Caco-2 (cell line): ENCODE measurements around the gene PPP1R9B. TPM values are rescaled to one million over a fixed set of nuclear protein-coding genes. Genes with fewer than 3 reads are reported as not detected.

Experiments
- BruUV-seq: library from RNA; stranded (reverse); fragments of 400-500 nt; replicated peaks from 2 replicates; lab custom pipeline; 2021; lab: Mats Ljungman, UMichigan
- CTCF ChIA-PET: fragments of 300-600 bp; sonication (Branson Sonifier 250); formaldehyde crosslinking; loops from one replicate; lab custom pipeline; 2022; ENCODE audit warnings: antibody characterized with exemption; lab: Charles Lee
- POLR2A ChIA-PET: fragments of 300-600 bp; sonication (Branson Sonifier 250); formaldehyde crosslinking; loops from one replicate; lab custom pipeline; 2022; ENCODE audit warnings: antibody characterized with exemption; lab: Charles Lee
- DNase-seq, 2 experiments: peaks; one replicate each; pipeline versions ENCODE4 v3.0.0 to v3.0.0-alpha.2; 2020 to 2022
- H3K27me3 ChIP-seq: replicated peaks from 2 replicates; pipeline ENCODE4 v1.6.0; 2011; ENCODE audit warnings: low read length; ENCODE audit not compliant: control insufficient read depth, insufficient read depth
- H3K36me3 ChIP-seq: 2 replicates; pipeline ENCODE4 v1.5.1; 2011; ENCODE audit warnings: low read length; ENCODE audit not compliant: control insufficient read depth, insufficient read depth
- H3K4me1 ChIP-seq: fragments of 250-450 bp; sonication (Bioruptor Pico); 2 replicates; pipeline ENCODE4 v1.5.1; 2020; ENCODE audit warnings: mild to moderate bottlenecking
- H3K4me3 ChIP-seq: 2 replicates; pipeline ENCODE4 v1.5.1; 2011; ENCODE audit warnings: low read depth, mild to moderate bottlenecking, control low read depth, low read length
- H3K9me3 ChIP-seq: fragments of 250-450 bp; sonication (Bioruptor Pico); 2 replicates; pipeline ENCODE4 v1.5.1; 2020; ENCODE audit warnings: mild to moderate bottlenecking, moderate library complexity
- H3K27ac Mint-ChIP-seq: one replicate; pipeline ENCODE4 v1.8.0; 2022; ENCODE audit warnings: mixed read lengths; ENCODE audit not compliant: unreplicated experiment
- H3K27me3 Mint-ChIP-seq: one replicate; pipeline ENCODE4 v1.8.0; 2022; ENCODE audit warnings: mixed read lengths; ENCODE audit not compliant: insufficient read depth, unreplicated experiment
- H3K36me3 Mint-ChIP-seq: one replicate; pipeline ENCODE4 v1.8.0; 2022; ENCODE audit warnings: mild to moderate bottlenecking, mixed read lengths; ENCODE audit not compliant: insufficient read depth, unreplicated experiment
- H3K4me1 Mint-ChIP-seq: one replicate; pipeline ENCODE4 v1.8.0; 2022; ENCODE audit warnings: low read depth, mixed read lengths; ENCODE audit not compliant: unreplicated experiment
- H3K4me3 Mint-ChIP-seq: one replicate; pipeline ENCODE4 v1.8.0; 2022; ENCODE audit warnings: mild to moderate bottlenecking, moderate library complexity, mixed read lengths; ENCODE audit not compliant: unreplicated experiment
- H3K9me3 Mint-ChIP-seq: one replicate; pipeline ENCODE4 v1.8.0; 2022; ENCODE audit warnings: mixed read lengths; ENCODE audit not compliant: unreplicated experiment
- CTCF ChIP-seq, 2 experiments: fragments of 200-600 bp in 1 of 2; IDR thresholded peaks; 1 replicate in 1 of 2; 2 replicates in 1 of 2; pipeline versions ENCODE4 v1.5.1 to v1.8.0; 2011 to 2022; ENCODE audit warnings: antibody characterized with exemption in 1 of 2, control low read depth in 1 of 2, inconsistent platforms in 1 of 2, low read depth in 1 of 2, low read length in 1 of 2, mild to moderate bottlenecking in 1 of 2, moderate library complexity in 1 of 2; ENCODE audit not compliant: insufficient read depth in 1 of 2, severe bottlenecking in 1 of 2, unreplicated experiment in 1 of 2
- intact Hi-C: fragments of 100-400 bp; cut with micrococcal nuclease; formaldehyde crosslinking; loops from one replicate; pipeline ENCODE4 v1.10.0; 2022; ENCODE audit not compliant: unreplicated experiment
- total RNA-seq: library from RNA; stranded (reverse); gene quantifications from 2 replicates; pipeline ENCODE4 v1.2.3, GENCODE V29; 2022

Gene PPP1R9B
- total RNA-seq, 1 experiment from 2014 or later = 74.8 TPM

DNA sequence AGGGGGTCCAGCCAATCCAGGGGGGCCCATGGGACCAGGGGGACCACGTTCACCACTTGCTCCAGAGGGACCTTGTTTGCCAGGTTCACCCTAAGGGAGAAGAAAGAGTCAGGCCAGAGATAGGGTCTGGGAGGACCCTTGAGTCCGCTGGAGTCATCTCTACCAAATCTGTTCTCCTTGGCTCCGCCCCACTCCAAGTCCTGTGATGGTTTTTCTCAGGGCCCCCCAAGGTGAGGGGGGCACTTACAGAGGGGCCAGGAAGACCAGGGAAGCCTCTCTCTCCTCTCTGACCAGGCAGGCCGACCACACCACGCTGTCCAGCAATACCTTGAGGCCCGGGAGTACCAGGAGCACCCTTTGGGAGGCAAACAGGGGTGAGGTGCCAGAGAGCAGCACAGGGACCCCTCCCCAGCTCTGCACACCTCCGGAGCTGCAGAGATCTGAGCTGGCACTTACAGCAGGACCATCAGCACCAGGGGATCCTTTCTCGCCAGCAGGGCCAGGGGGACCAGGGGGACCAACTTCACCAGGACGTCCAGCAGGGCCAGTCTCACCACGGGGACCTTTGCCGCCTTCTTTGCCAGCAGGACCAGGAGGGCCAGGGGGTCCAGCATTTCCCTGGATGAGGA is 38.6 kb upstream of the PPP1R9B start:
- Histone ChIP-seq H3K4me1 (peaks cover under 1% of the 10 kb centered on the region; the same call in 1 of the 2 replicates), H3K27me3 (no peaks in the 10 kb centered on the region), H3K4me3 (no peak overlapping the region), H3K36me3 (no peaks in the 10 kb centered on the region), H3K9me3 (no peaks in the 10 kb centered on the region)
- no peak overlapping the region for H3K27ac Mint-ChIP-seq
- no peaks in the 10 kb centered on the region for H3K36me3 Mint-ChIP-seq
- TF ChIP-seq CTCF (IDR thresholded peaks at IDR 0.05; ENCODE audit: insufficient read depth in 1 of 2, low read depth in 1 of 2, low read length in 1 of 2, severe bottlenecking in 1 of 2, unreplicated experiment in 1 of 2) = no peak
- POLR2A ChIA-PET = no interaction called here
- no peak for DNase-seq
- H3K9me3 Mint-ChIP-seq = no peaks in the 10 kb centered on the region
- H3K27me3 Mint-ChIP-seq = no peaks in the 10 kb centered on the region
- H3K4me1 Mint-ChIP-seq = peaks cover 2% of the 10 kb centered on the region
- intact Hi-C loops = no loop called here
- CTCF ChIA-PET = interaction anchor here (1.4 kb wide), 1 partner anchor 37 kb away, joined by 3 read pairs; no protein-coding TSS in a partner anchor
- BruUV-seq = no TSS peak
- H3K4me3 Mint-ChIP-seq = no peak overlapping the region

GRCh38 chr17:50188531-50188920 is 38.0 kb upstream of the PPP1R9B start:
- Histone ChIP-seq H3K4me1 (peaks cover 5% of the 10 kb centered on the region; the same call in 1 of the 2 replicates), H3K4me3 (no peak overlapping the region), H3K27me3 (no peaks in the 10 kb centered on the region), H3K9me3 (no peaks in the 10 kb centered on the region), H3K36me3 (no peaks in the 10 kb centered on the region)
- H3K27me3 Mint-ChIP-seq = no peaks in the 10 kb centered on the region
- TF ChIP-seq CTCF (IDR thresholded peaks at IDR 0.05; ENCODE audit: insufficient read depth in 1 of 2, low read depth in 1 of 2, low read length in 1 of 2, severe bottlenecking in 1 of 2, unreplicated experiment in 1 of 2) = no peak
- BruUV-seq = no TSS peak
- DNase-seq = no peak
- H3K9me3 Mint-ChIP-seq = no peaks in the 10 kb centered on the region
- no peaks in the 10 kb centered on the region for H3K36me3 Mint-ChIP-seq
- CTCF ChIA-PET = interaction anchor here (0.7 to 1.4 kb wide), 5 partner anchors 11 to 291 kb away, joined by 3 to 5 read pairs (median 4); no protein-coding TSS in a partner anchor
- intact Hi-C loops = no loop called here
- POLR2A ChIA-PET = no interaction called here
- no peak overlapping the region for H3K4me3 Mint-ChIP-seq
- H3K27ac Mint-ChIP-seq = no peak overlapping the region
- peaks cover 6% of the 10 kb centered on the region for H3K4me1 Mint-ChIP-seq

GRCh38 chr17:50187751-50188530 is 37.5 kb upstream of the PPP1R9B start:
- H3K27ac Mint-ChIP-seq = no peak overlapping the region
- Histone ChIP-seq H3K9me3 (no peaks in the 10 kb centered on the region), H3K4me3 (no peak overlapping the region), H3K36me3 (no peaks in the 10 kb centered on the region), H3K4me1 (peaks cover 6% of the 10 kb centered on the region; the same call in 1 of the 2 replicates), H3K27me3 (no peaks in the 10 kb centered on the region)
- no peak for TF ChIP-seq CTCF (IDR thresholded peaks at IDR 0.05; ENCODE audit: insufficient read depth in 1 of 2, low read depth in 1 of 2, low read length in 1 of 2, severe bottlenecking in 1 of 2, unreplicated experiment in 1 of 2)
- H3K9me3 Mint-ChIP-seq = no peaks in the 10 kb centered on the region
- DNase-seq = no peak
- H3K4me1 Mint-ChIP-seq = peaks cover 6% of the 10 kb centered on the region
- H3K27me3 Mint-ChIP-seq = no peaks in the 10 kb centered on the region
- H3K36me3 Mint-ChIP-seq = no peaks in the 10 kb centered on the region
- CTCF ChIA-PET = interaction anchor here (0.7 to 1.4 kb wide), 6 partner anchors 10 to 292 kb away, joined by 3 to 5 read pairs (median 4); no protein-coding TSS in a partner anchor
- no TSS peak for BruUV-seq
- POLR2A ChIA-PET = interaction anchor here (0.5 kb wide), 1 partner anchor 12 kb away, joined by 11 read pairs; no protein-coding TSS in a partner anchor
- H3K4me3 Mint-ChIP-seq = no peak overlapping the region
- intact Hi-C loops = no loop called here
